Motor neuron (in vitro differentiated cells): Measurements from ENCODE around the gene CASP2. TPM values are rescaled to one million over a fixed set of nuclear protein-coding genes. Genes with fewer than 3 reads are reported as not detected.

Source experiments
- ATAC-seq, 8 experiments: fragments of 200-7000 bp; cut with Tn5 transposase; replicated peaks in 6 of 8; 2 replicates each; pipeline ENCODE4 v1.8.0; 2021; ENCODE audit warnings: mild to moderate bottlenecking in 8 of 8, moderate library complexity in 8 of 8
- H3K27ac ChIP-seq, 2 donors: fragments of 250-450 bp; sonication (Bioruptor Pico); 2 replicates each; pipeline ENCODE4 v1.9.0; 2021; ENCODE audit warnings: antibody characterized with exemption in 2 of 2, mild to moderate bottlenecking in 2 of 2, moderate library complexity in 1 of 2
- H3K4me1 ChIP-seq, 2 donors: fragments of 250-450 bp; sonication (Bioruptor Pico); replicated peaks in 1 of 2; 2 replicates each; pipeline ENCODE4 v1.6.1; 2021; ENCODE audit warnings: antibody characterized with exemption in 2 of 2, mild to moderate bottlenecking in 2 of 2, moderate library complexity in 1 of 2
- H3K4me3 ChIP-seq, 5 donors: fragments of 250-450 bp; sonication (Bioruptor Pico); 2 replicates each; pipeline ENCODE4 v1.9.0; 2021; ENCODE audit warnings: antibody characterized with exemption in 5 of 5, mild to moderate bottlenecking in 5 of 5, moderate library complexity in 4 of 5
- WGBS, 10 experiments: fragments of 450-650 bp; shearing (Covaris generic); methylation state at CpG; one replicate each; pipeline ENCODE4 v1.0.0; 2022; 5-methylcytosine and 5-hydroxymethylcytosine counted together
- in situ Hi-C, 9 experiments: fragments of 400-800 bp; cut with MboI; loops; one replicate each; pipeline ENCODE4 v1.15.0; 2021; ENCODE audit warnings: low sequenced_read_pairs in 9 of 9, low pct_unique_long_range_greater_than_20kb in 2 of 9; ENCODE audit not compliant: unreplicated experiment in 9 of 9
- total RNA-seq, 8 experiments: library from RNA; unstranded; fragments of 300-600 nt; gene quantifications; 2 replicates each; pipeline versions ENCODE4 v1.2.3 to v1.2.4, GENCODE V29; 2022

CASP2 gene
- total RNA-seq, 8 experiments from 2014 or later = 10.5 to 26.0 (median 14.1) TPM

GRCh38 chr7:143304938-143305337 lies 16.8 kb downstream of the CASP2 start:
- in situ Hi-C loops = no loop called here
- no peak for ATAC-seq
- WGBS, 10 experiments = 79 to 100% (median 97%) methylated on average over 1 to 6 of the region's 6 CpGs; no CpG with 5 or more reads in 6 of the 10 experiments
- H3K4me3 ChIP-seq = no peak overlapping the region
- no peaks in the 10 kb centered on the region for H3K4me1 ChIP-seq
- H3K27ac ChIP-seq = no peak overlapping the region

- Histone ChIP-seq H3K4me3 (no peak overlapping the region), H3K27ac (no peak overlapping the region), H3K4me1 (no peaks in the 10 kb centered on the region)
- in situ Hi-C loops = no loop called here
- WGBS, 10 experiments = 52 to 100% (median 89%) methylated on average over 1 to 9 of the region's 10 CpGs
- ATAC-seq = peak in 3 of 8 experiments; percentile 77 to 87 (median 82)
Observed at GRCh38 chr7:143305423-143306070, 17.4 kb downstream of the CASP2 start.

GRCh38 chr7:143308632-143309031 lies 20.5 kb downstream of the CASP2 start:
- no peak overlapping the region for H3K27ac ChIP-seq
- ATAC-seq = no peak
- WGBS, 10 experiments = 83 to 100% (median 100%) methylated on average over 1 to 2 of the region's 2 CpGs; no CpG with 5 or more reads in 1 of the 10 experiments
- no peaks in the 10 kb centered on the region for H3K4me1 ChIP-seq
- no peak overlapping the region for H3K4me3 ChIP-seq
- in situ Hi-C loops = no loop called here

GRCh38 chr7:143314127-143314526 lies 26.0 kb downstream of the CASP2 start:
- H3K4me1 ChIP-seq = no peaks in the 10 kb centered on the region
- H3K4me3 ChIP-seq = no peak overlapping the region
- ATAC-seq = no peak
- H3K27ac ChIP-seq = no peak overlapping the region
- in situ Hi-C loops = no loop called here

GRCh38 chr7:143315776-143316175 lies 27.6 kb downstream of the CASP2 start, which contains the start of gene CLCN1:
TSS of gene CLCN1 (plus strand) at chr7:143316111. CDS start at chr7:143316213, 102 bp downstream.
- WGBS, 10 experiments = 54 to 100% (median 90%) methylated on average over 1 to 2 of the region's 5 CpGs; no CpG with 5 or more reads in 6 of the 10 experiments
- peak in 2 of 8 experiments; percentile 26 to 32 for ATAC-seq

GRCh38 chr7:143316492-143316891 lies 28.3 kb downstream of the CASP2 start:
- Histone ChIP-seq H3K4me1 (no peaks in the 10 kb centered on the region), H3K4me3 (no peak overlapping the region), H3K27ac (no peak overlapping the region)
- ATAC-seq = no peak
- in situ Hi-C loops = no loop called here
- 70 to 100% (median 93%) methylated on average over 2 to 4 of the region's 4 CpGs; no CpG with 5 or more reads in 5 of the 10 experiments for WGBS, 10 experiments

More at GRCh38 chr7:143315776-143316175, 27.6 kb downstream of the CASP2 start, which contains the start of gene CLCN1:
- Histone ChIP-seq H3K4me1 (no peaks in the 10 kb centered on the region), H3K4me3 (no peak within 1 kb of the TSS), H3K27ac (no peak within 1 kb of the TSS)
- in situ Hi-C loops = no loop called here

- ATAC-seq = no peak
- Histone ChIP-seq H3K4me3 (no peak overlapping the region), H3K27ac (no peak overlapping the region), H3K4me1 (peaks cover 7 to 9% of the 10 kb centered on the region in 2 donors)
- in situ Hi-C loops = no loop called here
- WGBS, 10 experiments = 0 to 100% (median 80%) methylated on average over 1 to 5 of the region's 5 CpGs; no CpG with 5 or more reads in 3 of the 10 experiments
Observed at GRCh38 chr7:143318661-143319060, 30.5 kb downstream of the CASP2 start.

- in situ Hi-C loops = no loop called here
- no peak overlapping the region for H3K27ac ChIP-seq
- 22 to 100% (median 67%) methylated on average over 1 to 6 of the region's 9 CpGs; no CpG with 5 or more reads in 3 of the 10 experiments for WGBS, 10 experiments
- H3K4me3 ChIP-seq = no peak overlapping the region
- peaks cover 8 to 9% of the 10 kb centered on the region in 2 donors for H3K4me1 ChIP-seq
- peak in 2 of 8 experiments; percentile 38 to 51 for ATAC-seq
Observed at GRCh38 chr7:143320620-143321019, 32.5 kb downstream of the CASP2 start.

- in situ Hi-C loops = no loop called here
- 20 to 80% methylated on average over 1 of the region's 10 CpGs; no CpG with 5 or more reads in 8 of the 10 experiments for WGBS, 10 experiments
- Histone ChIP-seq H3K4me3 (no peak overlapping the region), H3K4me1 (peaks cover 8 to 9% of the 10 kb centered on the region in 2 donors), H3K27ac (no peak overlapping the region)
- no peak for ATAC-seq
Observed at GRCh38 chr7:143321242-143321641, 33.1 kb downstream of the CASP2 start.

- Histone ChIP-seq H3K4me3 (no peak overlapping the region), H3K4me1 (peaks cover 8 to 9% of the 10 kb centered on the region in 2 donors), H3K27ac (no peak overlapping the region)
- 60% methylated on average over 1 of the region's 4 CpGs; no CpG with 5 or more reads in 9 of the 10 experiments for WGBS, 10 experiments
- in situ Hi-C loops = no loop called here
- ATAC-seq = no peak
Observed at GRCh38 chr7:143321734-143322133, 33.6 kb downstream of the CASP2 start.

GRCh38 chr7:143322760-143323633 lies 34.8 kb downstream of the CASP2 start:
- 50 to 94% (median 78%) methylated on average over 2 to 12 of the region's 23 CpGs; no CpG with 5 or more reads in 4 of the 10 experiments for WGBS, 10 experiments
- Histone ChIP-seq H3K4me1 (peaks cover 8 to 9% of the 10 kb centered on the region in 2 donors), H3K4me3 (no peak overlapping the region), H3K27ac (no peak overlapping the region)
- peak in 6 of 8 experiments; percentile 17 to 73 (median 54) for ATAC-seq
- in situ Hi-C loops = no loop called here

- in situ Hi-C loops = no loop called here
- 27 to 100% (median 70%) methylated on average over 1 to 5 of the region's 12 CpGs; no CpG with 5 or more reads in 3 of the 10 experiments for WGBS, 10 experiments
- Histone ChIP-seq H3K4me1 (peaks cover 8 to 9% of the 10 kb centered on the region in 2 donors), H3K4me3 (no peak overlapping the region), H3K27ac (no peak overlapping the region)
- ATAC-seq = peak in 5 of 8 experiments; percentile 16 to 56 (median 36)
Observed at GRCh38 chr7:143323653-143324052, 35.5 kb downstream of the CASP2 start.

GRCh38 chr7:143325240-143325639 lies 37.1 kb downstream of the CASP2 start:
- no peak overlapping the region for H3K27ac ChIP-seq
- in situ Hi-C loops = no loop called here
- H3K4me1 ChIP-seq = peaks cover 8 to 9% of the 10 kb centered on the region in 2 donors
- H3K4me3 ChIP-seq = no peak overlapping the region
- WGBS, 10 experiments = 0 to 60% (median 14%) methylated on average over 1 to 2 of the region's 2 CpGs; no CpG with 5 or more reads in 1 of the 10 experiments
- ATAC-seq = peak in 4 of 8 experiments; percentile 72 to 85 (median 78)
